Upper lobe of right lung (tissue), 1 donor: ENCODE measurements around the gene ADAMTS19. TPM values are rescaled to one million over a fixed set of nuclear protein-coding genes. Genes with fewer than 3 reads are reported as not detected.

Source experiments
- ATAC-seq: fragments of 200-7000 bp; cut with Tn5 transposase; one replicate; pipeline ENCODE4 v1.9.1; 2020; ENCODE audit warnings: mild to moderate bottlenecking, moderate library complexity
- DNase-seq: peaks from one replicate; pipeline ENCODE4 v3.0.0-alpha.2; 2020
- H3K27ac ChIP-seq: fragments of 200-600 bp; one replicate; pipeline ENCODE4 v1.8.0; 2022
- H3K27me3 ChIP-seq: fragments of 200-600 bp; one replicate; pipeline ENCODE4 v1.8.0; 2022; ENCODE audit warnings: mild to moderate bottlenecking
- H3K36me3 ChIP-seq: fragments of 200-600 bp; one replicate; pipeline ENCODE4 v1.8.0; 2022
- H3K4me1 ChIP-seq: fragments of 200-600 bp; one replicate; pipeline ENCODE4 v1.8.0; 2022
- H3K4me3 ChIP-seq: fragments of 200-600 bp; one replicate; pipeline ENCODE4 v1.8.0; 2022; ENCODE audit warnings: mild to moderate bottlenecking
- H3K9me3 ChIP-seq: fragments of 200-600 bp; one replicate; pipeline ENCODE4 v1.8.0; 2022
- intact Hi-C: fragments of 100-400 bp; cut with DNase I; formaldehyde crosslinking; loops from one replicate; pipeline ENCODE4 v1.11.0; 2022
- total RNA-seq: library from RNA; stranded (reverse); fragmentation: NEBNext Ultra II Directional; extraction: Animal tissue kit (Norgen Biotek cat#: 25700); gene quantifications from one replicate; pipeline ENCODE4 v1.2.1, GENCODE V29; 2021
- TF ChIP-seq, protein P1 (sequence below): fragments of 200-600 bp; IDR thresholded peaks from one replicate; pipeline ENCODE4 v1.8.0; 2022; ENCODE audit warnings: antibody characterized with exemption
- donor health status: DM: no; HTN: yes; CAD: no; lungs with severe emphysema.

ADAMTS19 gene
- total RNA-seq, 1 donor from 2014 or later: not detected

DNA sequence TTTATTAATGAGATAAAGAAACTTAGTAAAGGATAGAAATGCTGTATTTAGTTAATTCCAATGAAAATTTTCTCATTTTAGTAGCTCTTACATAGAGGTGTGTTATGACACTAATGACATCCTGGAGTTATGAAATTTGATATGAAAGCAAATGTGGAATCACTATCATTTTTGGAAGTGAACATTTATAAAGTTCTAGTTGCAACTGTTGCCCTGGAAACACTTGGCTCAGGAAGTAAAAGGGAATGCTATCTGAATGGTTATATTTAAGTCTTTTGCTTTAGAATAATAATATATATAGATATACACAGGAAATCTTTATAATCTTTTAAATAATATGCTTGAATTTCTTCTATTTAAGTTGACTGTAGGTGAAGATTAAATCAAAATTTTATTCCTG is 16.7 kb downstream of the ADAMTS19 start:
- Histone ChIP-seq H3K36me3 (no peaks in the 10 kb centered on the region), H3K9me3 (no peaks in the 10 kb centered on the region), H3K27ac (no peak overlapping the region), H3K4me3 (no peak overlapping the region), H3K27me3 (no peaks in the 10 kb centered on the region), H3K4me1 (no peaks in the 10 kb centered on the region)
- intact Hi-C loops: no loop called here
- TF ChIP-seq, protein P1, sequence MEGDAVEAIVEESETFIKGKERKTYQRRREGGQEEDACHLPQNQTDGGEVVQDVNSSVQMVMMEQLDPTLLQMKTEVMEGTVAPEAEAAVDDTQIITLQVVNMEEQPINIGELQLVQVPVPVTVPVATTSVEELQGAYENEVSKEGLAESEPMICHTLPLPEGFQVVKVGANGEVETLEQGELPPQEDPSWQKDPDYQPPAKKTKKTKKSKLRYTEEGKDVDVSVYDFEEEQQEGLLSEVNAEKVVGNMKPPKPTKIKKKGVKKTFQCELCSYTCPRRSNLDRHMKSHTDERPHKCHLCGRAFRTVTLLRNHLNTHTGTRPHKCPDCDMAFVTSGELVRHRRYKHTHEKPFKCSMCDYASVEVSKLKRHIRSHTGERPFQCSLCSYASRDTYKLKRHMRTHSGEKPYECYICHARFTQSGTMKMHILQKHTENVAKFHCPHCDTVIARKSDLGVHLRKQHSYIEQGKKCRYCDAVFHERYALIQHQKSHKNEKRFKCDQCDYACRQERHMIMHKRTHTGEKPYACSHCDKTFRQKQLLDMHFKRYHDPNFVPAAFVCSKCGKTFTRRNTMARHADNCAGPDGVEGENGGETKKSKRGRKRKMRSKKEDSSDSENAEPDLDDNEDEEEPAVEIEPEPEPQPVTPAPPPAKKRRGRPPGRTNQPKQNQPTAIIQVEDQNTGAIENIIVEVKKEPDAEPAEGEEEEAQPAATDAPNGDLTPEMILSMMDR: no peak
- ATAC-seq (no peak), DNase-seq (no peak)

DNA sequence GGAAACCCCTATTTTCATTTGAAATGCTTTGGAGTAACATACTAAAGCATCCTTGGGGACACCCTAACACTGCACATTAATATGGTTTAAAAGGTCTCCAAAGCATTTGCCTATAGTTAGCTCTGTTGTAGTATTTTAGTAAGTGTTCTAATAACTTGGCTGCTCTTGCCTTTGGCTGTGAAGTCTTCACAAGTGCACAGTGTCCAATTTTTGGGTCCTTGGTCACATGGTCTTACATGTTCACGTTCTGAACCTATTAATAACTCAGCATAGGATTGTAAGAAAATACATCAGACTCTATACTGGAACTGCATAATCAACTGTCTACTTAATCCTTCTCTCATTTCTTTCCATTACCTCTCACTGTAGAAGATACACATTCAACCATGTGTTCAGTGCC is 17.4 kb downstream of the ADAMTS19 start:
- DNase-seq (no peak), ATAC-seq (no peak)
- H3K4me1 ChIP-seq: no peaks in the 10 kb centered on the region
- H3K9me3 ChIP-seq: no peaks in the 10 kb centered on the region
- no peaks in the 10 kb centered on the region for H3K27me3 ChIP-seq
- no peak overlapping the region for H3K27ac ChIP-seq
- H3K36me3 ChIP-seq: no peaks in the 10 kb centered on the region
- intact Hi-C loops: no loop called here
- H3K4me3 ChIP-seq: no peak overlapping the region
- TF ChIP-seq, protein P1: no peak

DNA sequence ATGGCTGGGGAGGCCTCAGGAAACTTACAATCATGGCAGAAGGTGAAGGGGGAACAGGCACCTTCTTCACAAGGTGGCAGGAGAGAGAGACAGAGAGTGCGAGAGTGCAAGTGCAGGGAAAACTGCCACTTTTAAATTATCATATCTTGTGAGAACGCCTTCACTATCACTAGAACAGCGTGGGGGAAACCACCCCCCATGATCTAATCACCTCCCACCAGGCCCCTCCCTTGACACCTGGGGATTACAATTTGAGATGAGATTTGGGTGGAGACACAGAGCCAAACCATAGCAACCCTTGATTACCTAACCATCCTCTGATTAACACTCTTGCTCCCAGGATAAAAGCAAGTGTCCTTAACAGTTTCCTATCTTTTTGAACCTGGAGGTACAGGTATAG is 21.1 kb downstream of the ADAMTS19 start:
- Histone ChIP-seq H3K9me3 (no peaks in the 10 kb centered on the region), H3K27ac (no peak overlapping the region), H3K36me3 (no peaks in the 10 kb centered on the region), H3K4me3 (no peak overlapping the region), H3K4me1 (no peaks in the 10 kb centered on the region), H3K27me3 (no peaks in the 10 kb centered on the region)
- TF ChIP-seq, protein P1: no peak
- intact Hi-C loops: no loop called here
- DNase-seq: no peak
- no peak for ATAC-seq

DNA sequence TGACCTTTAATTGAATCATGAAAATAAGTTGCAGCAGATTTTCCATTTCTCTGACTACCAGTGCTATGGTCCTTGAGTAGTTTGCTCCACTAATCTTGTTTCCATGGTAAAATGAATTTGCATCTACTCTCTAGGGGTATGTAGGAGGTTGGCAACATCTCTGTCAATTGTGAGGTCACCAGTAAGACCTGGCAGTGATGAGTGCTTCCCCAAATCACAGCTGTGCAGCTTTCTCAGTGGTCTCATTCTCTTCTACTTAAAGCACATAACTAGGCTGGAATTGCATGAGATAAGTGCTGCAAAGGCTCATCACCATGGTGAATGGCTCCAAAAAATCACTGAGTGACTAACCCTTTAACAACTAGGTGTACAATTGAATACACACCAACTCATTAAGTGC is 36.3 kb downstream of the ADAMTS19 start:
- intact Hi-C loops: no loop called here
- Histone ChIP-seq H3K36me3 (no peaks in the 10 kb centered on the region), H3K4me1 (no peaks in the 10 kb centered on the region), H3K9me3 (no peaks in the 10 kb centered on the region), H3K4me3 (no peak overlapping the region), H3K27me3 (no peaks in the 10 kb centered on the region), H3K27ac (no peak overlapping the region)
- DNase-seq (no peak), ATAC-seq (no peak)
- TF ChIP-seq, protein P1: no peak

DNA sequence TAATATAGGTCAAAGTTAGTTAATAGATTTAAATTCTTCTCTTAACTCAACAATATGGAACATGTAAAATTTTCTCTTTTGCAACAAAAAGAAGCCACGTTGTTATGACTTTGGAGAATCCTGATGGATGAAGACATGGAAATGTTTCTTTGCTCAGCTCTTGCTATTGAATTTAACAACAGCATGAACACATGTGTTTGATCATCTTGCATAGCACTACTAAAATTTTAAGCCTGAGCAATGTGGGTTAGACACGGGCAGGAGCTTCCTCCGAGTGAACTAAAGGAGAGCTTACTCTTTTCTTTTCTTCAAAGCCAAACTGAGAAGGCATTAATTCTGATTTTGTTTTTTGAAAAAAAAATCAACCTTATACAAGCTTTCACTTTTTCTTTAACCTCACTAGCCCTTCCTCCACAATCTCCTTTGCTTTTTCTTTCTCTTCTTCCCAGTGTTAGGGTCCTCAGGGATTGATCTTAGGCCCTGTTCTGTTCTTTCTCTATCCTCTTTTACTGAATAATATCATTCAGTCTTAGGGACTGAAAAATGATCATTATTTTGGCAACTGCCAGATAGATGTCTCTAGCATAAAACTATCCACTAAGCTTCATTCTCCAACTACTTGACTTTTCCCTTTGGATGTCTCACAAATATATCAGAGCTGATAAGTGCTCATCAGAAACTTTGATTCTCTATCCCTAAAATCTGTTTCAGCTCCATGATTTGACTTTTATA is 36.9 kb downstream of the ADAMTS19 start:
- intact Hi-C loops: no loop called here
- ATAC-seq (no peak), DNase-seq (no peak)
- Histone ChIP-seq H3K36me3 (no peaks in the 10 kb centered on the region), H3K9me3 (no peaks in the 10 kb centered on the region), H3K4me3 (no peak overlapping the region), H3K27me3 (no peaks in the 10 kb centered on the region), H3K4me1 (no peaks in the 10 kb centered on the region), H3K27ac (no peak overlapping the region)
- TF ChIP-seq, protein P1: no peak
